GM12878 (cell line): ENCODE measurements around the gene STXBP5. TPM values are rescaled to one million over a fixed set of nuclear protein-coding genes. Genes with fewer than 3 reads are reported as not detected.

Experiments
- CREB1 ChIP-seq: IDR thresholded peaks from 2 replicates; pipeline ENCODE4 v1.6.1; 2012; ENCODE audit warnings: low read depth, mild to moderate bottlenecking, inconsistent platforms
- IKZF2 ChIP-seq, 2 experiments: fragments of 450-650 bp; IDR thresholded peaks; 2 replicates each; pipeline ENCODE4 v1.6.1; 2017; ENCODE audit warnings: mild to moderate bottlenecking in 2 of 2, moderate library complexity in 2 of 2
- MTA2 ChIP-seq: fragments of 450-650 bp; IDR thresholded peaks from 2 replicates; pipeline ENCODE4 v1.6.1; 2016; ENCODE audit warnings: low read depth, mild to moderate bottlenecking, moderate library complexity
- MYB ChIP-seq: fragments of 150-350 bp; IDR thresholded peaks from 2 replicates; pipeline ENCODE4 v1.6.1; 2014; ENCODE audit warnings: mild to moderate bottlenecking, low read depth, low read length, borderline replicate concordance
- NR2F1 ChIP-seq: fragments of 450-650 bp; conservative IDR thresholded peaks from 2 replicates; pipeline ENCODE4 v1.6.1; 2017; ENCODE audit warnings: mild to moderate bottlenecking
- RAD51 ChIP-seq: fragments of 450-650 bp; IDR thresholded peaks from 2 replicates; pipeline ENCODE4 v1.6.1; 2016; ENCODE audit warnings: moderate library complexity, mild to moderate bottlenecking, inconsistent platforms
- RUNX3 ChIP-seq: IDR thresholded peaks from 2 replicates; pipeline ENCODE4 v1.6.1; 2012; ENCODE audit warnings: low read length, inconsistent platforms
- STAT1 ChIP-seq: fragments of 450-650 bp; conservative IDR thresholded peaks from 2 replicates; pipeline ENCODE4 v1.6.1; 2014; ENCODE audit warnings: antibody characterized with exemption, mild to moderate bottlenecking
- ZBTB11 ChIP-seq: fragments of 450-650 bp; formaldehyde crosslinking; IDR thresholded peaks from 2 replicates; pipeline ENCODE4 v1.5.0; 2022; ENCODE audit warnings: mild to moderate bottlenecking, missing genetic modification characterization
- polyA plus RNA-seq, 11 experiments: library from polyadenylated mRNA; depleted of rRNA in 4 of 11; unstranded in 6 of 11; stranded (reverse) in 5 of 11; fragments of >200 nt; fragmentation: Nextera tagmentation in 4 of 11; fragmentation: Illumina TruSeq in 1 of 11; extraction: Ambion mirVana in 4 of 11; extraction: Trizol in 1 of 11; gene quantifications; 1 replicate in 1 of 11; 2 replicates in 10 of 11; pipeline versions ENCODE4 v1.2.1 to v1.2.3, GENCODE V29; 2011 to 2016; ENCODE audit warnings: inconsistent platforms in 2 of 11, missing spikeins in 2 of 11, low read depth in 1 of 11
- total RNA-seq, 4 experiments: library from RNA; depleted of rRNA in 3 of 4; stranded (reverse); fragments of >200 nt in 3 of 4; fragmentation: Illumina TruSeq in 1 of 4; extraction: Trizol in 1 of 4; gene quantifications; 2 replicates each; pipeline versions ENCODE4 v1.2.1 to v1.2.3, GENCODE V29; 2013 to 2021
- TF ChIP-seq, protein P1 (sequence below): fragments of 450-650 bp; IDR thresholded peaks from 2 replicates; pipeline ENCODE4 v1.6.1; 2017; ENCODE audit warnings: mild to moderate bottlenecking, moderate library complexity
- TF ChIP-seq, protein P2 (sequence below): fragments of 450-650 bp; IDR thresholded peaks from 2 replicates; pipeline ENCODE4 v1.6.1; 2017; ENCODE audit warnings: low read depth, mild to moderate bottlenecking, moderate library complexity

The STXBP5 gene
- total and polyA plus RNA-seq, 10 of the 15 experiments (the other 5 are each of a cell fraction or from before 2014, with no cell fraction given) = 1.4 to 13.2 (median 8.4) TPM

GRCh38 chr6:147384737-147385710 lies 180.8 kb downstream of the STXBP5 start (continued):
- TF ChIP-seq STAT1 = no peak
- TF ChIP-seq MTA2 = peak; percentile 57; the same call in 1 of the 2 replicates
- TF ChIP-seq NR2F1 = peak; percentile 39; the same call in 1 of the 2 replicates
- TF ChIP-seq RUNX3 = peak; percentile 64
- TF ChIP-seq, protein P1, sequence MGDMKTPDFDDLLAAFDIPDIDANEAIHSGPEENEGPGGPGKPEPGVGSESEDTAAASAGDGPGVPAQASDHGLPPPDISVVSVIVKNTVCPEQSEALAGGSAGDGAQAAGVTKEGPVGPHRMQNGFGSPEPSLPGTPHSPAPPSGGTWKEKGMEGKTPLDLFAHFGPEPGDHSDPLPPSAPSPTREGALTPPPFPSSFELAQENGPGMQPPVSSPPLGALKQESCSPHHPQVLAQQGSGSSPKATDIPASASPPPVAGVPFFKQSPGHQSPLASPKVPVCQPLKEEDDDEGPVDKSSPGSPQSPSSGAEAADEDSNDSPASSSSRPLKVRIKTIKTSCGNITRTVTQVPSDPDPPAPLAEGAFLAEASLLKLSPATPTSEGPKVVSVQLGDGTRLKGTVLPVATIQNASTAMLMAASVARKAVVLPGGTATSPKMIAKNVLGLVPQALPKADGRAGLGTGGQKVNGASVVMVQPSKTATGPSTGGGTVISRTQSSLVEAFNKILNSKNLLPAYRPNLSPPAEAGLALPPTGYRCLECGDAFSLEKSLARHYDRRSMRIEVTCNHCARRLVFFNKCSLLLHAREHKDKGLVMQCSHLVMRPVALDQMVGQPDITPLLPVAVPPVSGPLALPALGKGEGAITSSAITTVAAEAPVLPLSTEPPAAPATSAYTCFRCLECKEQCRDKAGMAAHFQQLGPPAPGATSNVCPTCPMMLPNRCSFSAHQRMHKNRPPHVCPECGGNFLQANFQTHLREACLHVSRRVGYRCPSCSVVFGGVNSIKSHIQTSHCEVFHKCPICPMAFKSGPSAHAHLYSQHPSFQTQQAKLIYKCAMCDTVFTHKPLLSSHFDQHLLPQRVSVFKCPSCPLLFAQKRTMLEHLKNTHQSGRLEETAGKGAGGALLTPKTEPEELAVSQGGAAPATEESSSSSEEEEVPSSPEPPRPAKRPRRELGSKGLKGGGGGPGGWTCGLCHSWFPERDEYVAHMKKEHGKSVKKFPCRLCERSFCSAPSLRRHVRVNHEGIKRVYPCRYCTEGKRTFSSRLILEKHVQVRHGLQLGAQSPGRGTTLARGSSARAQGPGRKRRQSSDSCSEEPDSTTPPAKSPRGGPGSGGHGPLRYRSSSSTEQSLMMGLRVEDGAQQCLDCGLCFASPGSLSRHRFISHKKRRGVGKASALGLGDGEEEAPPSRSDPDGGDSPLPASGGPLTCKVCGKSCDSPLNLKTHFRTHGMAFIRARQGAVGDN = peak; percentile 30; the same call in 1 of the 2 replicates
- TF ChIP-seq ZBTB11 (CRISPR knock-in tag) = no peak
- TF ChIP-seq, protein P2, sequence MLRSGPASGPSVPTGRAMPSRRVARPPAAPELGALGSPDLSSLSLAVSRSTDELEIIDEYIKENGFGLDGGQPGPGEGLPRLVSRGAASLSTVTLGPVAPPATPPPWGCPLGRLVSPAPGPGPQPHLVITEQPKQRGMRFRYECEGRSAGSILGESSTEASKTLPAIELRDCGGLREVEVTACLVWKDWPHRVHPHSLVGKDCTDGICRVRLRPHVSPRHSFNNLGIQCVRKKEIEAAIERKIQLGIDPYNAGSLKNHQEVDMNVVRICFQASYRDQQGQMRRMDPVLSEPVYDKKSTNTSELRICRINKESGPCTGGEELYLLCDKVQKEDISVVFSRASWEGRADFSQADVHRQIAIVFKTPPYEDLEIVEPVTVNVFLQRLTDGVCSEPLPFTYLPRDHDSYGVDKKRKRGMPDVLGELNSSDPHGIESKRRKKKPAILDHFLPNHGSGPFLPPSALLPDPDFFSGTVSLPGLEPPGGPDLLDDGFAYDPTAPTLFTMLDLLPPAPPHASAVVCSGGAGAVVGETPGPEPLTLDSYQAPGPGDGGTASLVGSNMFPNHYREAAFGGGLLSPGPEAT = peak; percentile 87
- peak; percentile 14; the same call in 1 of the 2 replicates for TF ChIP-seq CREB1
- peak in 1 of 2 experiments; percentile 32; a peak in 1 of 4 replicates for TF ChIP-seq IKZF2 (IDR thresholded peaks at IDR 0.05)
- TF ChIP-seq MYB = no peak
- no peak for TF ChIP-seq RAD51
